ENCODE results near the gene HSD3B2.

- no peak for TF ChIP-seq CTCF (IDR thresholded peaks at IDR 0.05)
- no peak for TF ChIP-seq USF2 (CRISPR knock-in tag; IDR thresholded peaks at IDR 0.05)
- no peak for TF ChIP-seq HMGXB4 (CRISPR knock-in tag; IDR thresholded peaks at IDR 0.05)
- no peak for TF ChIP-seq JUN (CRISPR knock-in tag; IDR thresholded peaks at IDR 0.05)
- no peak for TF ChIP-seq ZNF512 (CRISPR knock-in tag; IDR thresholded peaks at IDR 0.05; ENCODE audit: borderline replicate concordance)
- TF ChIP-seq SP1 (CRISPR knock-in tag; conservative IDR thresholded peaks at IDR 0.05), result no peak
- TF ChIP-seq MYBL2 (CRISPR knock-in tag; IDR thresholded peaks at IDR 0.05), result no peak
- no peak for TF ChIP-seq MXD4 (CRISPR knock-in tag; IDR thresholded peaks at IDR 0.05; ENCODE audit: borderline replicate concordance)
- TF ChIP-seq E2F5 (CRISPR knock-in tag; IDR thresholded peaks at IDR 0.05), result no peak
- TF ChIP-seq NR2C2 (CRISPR knock-in tag; IDR thresholded peaks at IDR 0.05), result no peak
- TF ChIP-seq FOXP4 (CRISPR knock-in tag; IDR thresholded peaks at IDR 0.05), result no peak
- no peak for TF ChIP-seq KAT7 (CRISPR knock-in tag; IDR thresholded peaks at IDR 0.05; ENCODE audit: borderline replicate concordance)
Observed at GRCh38 chr1:119380983-119381662, 33.8 kb upstream of the HSD3B2 start.

All from WTC11 (cell line).